ENCODE measurements around the gene ZBTB46.

The ZBTB46 gene

DNA sequence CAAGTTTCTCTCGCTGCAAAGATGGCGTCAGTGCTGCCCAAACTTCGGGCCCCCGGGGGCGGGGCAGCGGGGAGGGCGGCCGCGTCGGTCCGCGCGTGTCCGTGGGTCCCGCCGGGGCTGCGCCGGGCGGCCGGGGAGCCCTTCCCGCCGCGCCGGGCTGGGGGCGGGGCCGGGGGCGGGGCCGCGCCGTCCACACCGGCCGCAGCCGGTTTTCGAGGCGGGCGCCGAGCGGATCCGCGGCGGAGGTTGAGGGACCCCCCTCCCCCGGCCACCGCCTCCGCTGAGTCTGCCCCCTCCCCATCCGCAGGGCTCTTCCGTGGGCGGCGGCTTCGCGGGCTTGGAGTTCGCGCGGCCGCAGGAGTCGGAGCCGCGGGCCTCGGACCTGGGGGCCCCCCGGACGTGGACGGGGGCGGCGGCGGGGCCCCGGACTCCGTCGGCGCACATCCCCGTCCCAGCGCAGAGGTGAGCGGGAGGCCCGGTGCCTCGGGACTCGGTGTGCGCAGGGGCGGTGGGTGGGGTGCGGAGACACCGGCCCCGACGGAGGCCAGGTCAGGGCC lies 90.9 kb downstream of the ZBTB46 start:
- Histone ChIP-seq H3K4me3 (ENCODE audit: low read depth in 1 of 2, low read length in 2 of 2) (peak overlapping the region; percentile 28 to 63), H3K79me2 (ENCODE audit: insufficient read depth, low read length) (peaks cover 8% of the 10 kb centered on the region; the same call in 1 of the 2 replicates), H3K4me2 (ENCODE audit: insufficient read depth, low read length) (peak overlapping the region; percentile 80), H4K20me1 (ENCODE audit: insufficient read depth, low read length) (peaks cover 34% of the 10 kb centered on the region), H3K27me3 (ENCODE audit: insufficient read depth, low read length, poor library complexity) (no peaks in the 10 kb centered on the region), H3K36me3 (ENCODE audit: insufficient read depth, low read length) (peaks cover 61% of the 10 kb centered on the region), H3K9me3 (ENCODE audit: insufficient read depth, low read length, severe bottlenecking) (no peaks in the 10 kb centered on the region), H2AFZ (ENCODE audit: low read depth, low read length) (peak overlapping the region; percentile 57), H3K9ac (ENCODE audit: low read depth, low read length) (peak overlapping the region; percentile 74), H3K4me1 (ENCODE audit: insufficient read depth, low read length) (peaks cover 22% of the 10 kb centered on the region), H3K27ac (ENCODE audit: low read length) (peak overlapping the region; percentile 66)
- DNase-seq (peak; percentile 71), ATAC-seq (ENCODE audit: insufficient read depth, low read depth) (peak; percentile 41)
- TF ChIP-seq, protein P1, sequence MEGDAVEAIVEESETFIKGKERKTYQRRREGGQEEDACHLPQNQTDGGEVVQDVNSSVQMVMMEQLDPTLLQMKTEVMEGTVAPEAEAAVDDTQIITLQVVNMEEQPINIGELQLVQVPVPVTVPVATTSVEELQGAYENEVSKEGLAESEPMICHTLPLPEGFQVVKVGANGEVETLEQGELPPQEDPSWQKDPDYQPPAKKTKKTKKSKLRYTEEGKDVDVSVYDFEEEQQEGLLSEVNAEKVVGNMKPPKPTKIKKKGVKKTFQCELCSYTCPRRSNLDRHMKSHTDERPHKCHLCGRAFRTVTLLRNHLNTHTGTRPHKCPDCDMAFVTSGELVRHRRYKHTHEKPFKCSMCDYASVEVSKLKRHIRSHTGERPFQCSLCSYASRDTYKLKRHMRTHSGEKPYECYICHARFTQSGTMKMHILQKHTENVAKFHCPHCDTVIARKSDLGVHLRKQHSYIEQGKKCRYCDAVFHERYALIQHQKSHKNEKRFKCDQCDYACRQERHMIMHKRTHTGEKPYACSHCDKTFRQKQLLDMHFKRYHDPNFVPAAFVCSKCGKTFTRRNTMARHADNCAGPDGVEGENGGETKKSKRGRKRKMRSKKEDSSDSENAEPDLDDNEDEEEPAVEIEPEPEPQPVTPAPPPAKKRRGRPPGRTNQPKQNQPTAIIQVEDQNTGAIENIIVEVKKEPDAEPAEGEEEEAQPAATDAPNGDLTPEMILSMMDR (IDR thresholded peaks at IDR 0.05; ENCODE audit: borderline replicate concordance, extremely low read depth, low read length, poor library complexity, severe bottlenecking): no peak
- no peak for TF ChIP-seq EZH2 (IDR thresholded peaks at IDR 0.05; ENCODE audit: borderline replicate concordance, low read depth, low read length, severe bottlenecking)

DNA sequence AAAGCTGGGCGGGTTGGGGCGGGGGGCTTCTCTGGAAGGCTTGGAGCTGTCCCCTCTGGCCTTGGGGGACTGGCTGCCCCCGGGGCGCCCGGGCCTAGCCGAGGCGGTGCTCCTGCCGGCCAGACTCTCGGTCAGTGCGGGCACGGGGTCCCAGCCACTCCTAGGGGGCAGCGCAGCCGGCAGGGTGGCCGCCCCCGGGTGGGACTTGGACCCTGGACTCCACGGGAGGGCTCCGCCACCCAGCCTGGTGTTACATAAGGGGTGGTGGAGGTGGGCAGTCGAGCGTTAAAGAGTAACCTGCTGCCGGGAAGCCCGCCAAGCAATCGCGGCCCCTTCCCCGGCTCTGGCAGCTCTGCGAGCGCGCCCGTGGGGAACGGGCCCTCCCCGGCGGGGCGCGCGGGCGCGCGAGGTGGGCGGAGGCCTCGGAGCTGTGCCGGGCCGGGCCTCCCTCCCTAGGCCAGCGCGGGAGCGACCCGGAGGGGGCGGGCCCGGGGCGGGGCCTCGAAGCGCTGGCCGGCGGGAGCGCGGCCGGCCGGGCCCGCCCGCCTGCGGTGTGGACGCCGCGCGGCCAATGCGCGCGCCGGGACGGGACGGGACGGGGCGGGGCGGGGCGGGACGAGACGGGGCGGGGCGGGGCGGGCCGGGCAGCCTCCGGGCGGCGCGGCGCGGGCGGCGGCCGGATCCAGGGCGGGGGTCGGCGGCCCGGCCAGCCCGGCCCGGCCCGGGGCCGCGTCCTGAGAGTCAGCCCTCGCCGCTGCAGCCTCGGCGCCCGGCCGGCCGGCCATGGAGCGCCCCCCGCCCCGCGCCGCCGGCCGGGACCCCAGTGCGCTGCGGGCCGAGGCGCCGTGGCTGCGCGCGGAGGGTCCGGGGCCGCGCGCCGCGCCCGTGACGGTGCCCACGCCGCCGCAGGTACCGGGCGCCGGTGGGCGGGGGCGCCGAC lies 91.7 kb downstream of the ZBTB46 start, which contains the start of gene SLC2A4RG:
Gene SLC2A4RG, plus strand, starts transcription at position 647 of the 940 bp plus-strand sequence. Its CDS starts 137 bp downstream, at position 784.
- H3K9me3 ChIP-seq (ENCODE audit: insufficient read depth, low read length, severe bottlenecking): no peaks in the 10 kb centered on the region
- H3K27ac ChIP-seq (ENCODE audit: low read length): peak within 1 kb of the TSS; percentile 76
- peak within 1 kb of the TSS; percentile 74 for H3K9ac ChIP-seq (ENCODE audit: low read depth, low read length)
- peaks cover 68% of the 10 kb centered on the region for H3K36me3 ChIP-seq (ENCODE audit: insufficient read depth, low read length)
- no peak for TF ChIP-seq EZH2 (IDR thresholded peaks at IDR 0.05; ENCODE audit: borderline replicate concordance, low read depth, low read length, severe bottlenecking)
- TF ChIP-seq, protein P1 (IDR thresholded peaks at IDR 0.05; ENCODE audit: borderline replicate concordance, extremely low read depth, low read length, poor library complexity, severe bottlenecking): peak; percentile 17
- peak within 1 kb of the TSS; percentile 64 for H2AFZ ChIP-seq (ENCODE audit: low read depth, low read length)
- H3K4me3 ChIP-seq (ENCODE audit: low read depth in 1 of 2, low read length in 2 of 2): peak within 1 kb of the TSS; percentile 28 to 63
- H3K4me1 ChIP-seq (ENCODE audit: insufficient read depth, low read length): peaks cover 22% of the 10 kb centered on the region
- DNase-seq (peak; percentile 75), ATAC-seq (ENCODE audit: insufficient read depth, low read depth) (peak; percentile 67)
- peak within 1 kb of the TSS; percentile 80 for H3K4me2 ChIP-seq (ENCODE audit: insufficient read depth, low read length)
- H3K27me3 ChIP-seq (ENCODE audit: insufficient read depth, low read length, poor library complexity): no peaks in the 10 kb centered on the region
- H3K79me2 ChIP-seq (ENCODE audit: insufficient read depth, low read length): peaks cover 8% of the 10 kb centered on the region; the same call in 1 of the 2 replicates
- peaks cover 41% of the 10 kb centered on the region for H4K20me1 ChIP-seq (ENCODE audit: insufficient read depth, low read length)

DNA sequence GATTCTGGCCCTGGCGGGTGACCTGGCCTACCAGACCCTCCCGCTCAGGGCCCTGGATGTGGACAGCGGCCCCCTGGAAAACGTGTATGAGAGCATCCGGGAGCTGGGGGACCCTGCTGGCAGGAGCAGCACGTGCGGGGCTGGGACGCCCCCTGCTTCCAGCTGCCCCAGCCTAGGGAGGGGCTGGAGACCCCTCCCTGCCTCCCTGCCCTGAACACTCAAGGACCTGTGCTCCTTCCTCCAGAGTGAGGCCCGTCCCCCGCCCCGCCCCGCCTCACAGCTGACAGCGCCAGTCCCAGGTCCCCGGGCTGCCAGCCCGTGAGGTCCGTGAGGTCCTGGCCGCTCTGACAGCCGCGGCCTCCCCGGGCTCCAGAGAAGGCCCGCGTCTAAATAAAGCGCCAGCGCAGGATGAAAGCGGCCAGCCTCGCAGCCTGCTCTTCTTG lies 92.4 kb downstream of the ZBTB46 start:
- peak overlapping the region; percentile 67 for H3K4me2 ChIP-seq (ENCODE audit: insufficient read depth, low read length)

More for the DNA sequence above, 92.4 kb downstream of the ZBTB46 start:
- Histone ChIP-seq H3K79me2 (ENCODE audit: insufficient read depth, low read length) (peaks cover 12% of the 10 kb centered on the region; the same call in 1 of the 2 replicates), H3K27me3 (ENCODE audit: insufficient read depth, low read length, poor library complexity) (no peaks in the 10 kb centered on the region), H2AFZ (ENCODE audit: low read depth, low read length) (no peak overlapping the region), H3K36me3 (ENCODE audit: insufficient read depth, low read length) (peaks cover 75% of the 10 kb centered on the region), H3K27ac (ENCODE audit: low read length) (no peak overlapping the region), H3K4me3 (ENCODE audit: low read depth in 1 of 2, low read length in 2 of 2) (peak overlapping the region in 1 of 2 experiments; percentile 52; a peak in 1 of 4 replicates), H3K9me3 (ENCODE audit: insufficient read depth, low read length, severe bottlenecking) (no peaks in the 10 kb centered on the region), H4K20me1 (ENCODE audit: insufficient read depth, low read length) (peaks cover 47% of the 10 kb centered on the region), H3K4me1 (ENCODE audit: insufficient read depth, low read length) (peaks cover 22% of the 10 kb centered on the region), H3K9ac (ENCODE audit: low read depth, low read length) (peak overlapping the region; percentile 59; the same call in 1 of the 2 replicates)
- TF ChIP-seq, protein P1 (IDR thresholded peaks at IDR 0.05; ENCODE audit: borderline replicate concordance, extremely low read depth, low read length, poor library complexity, severe bottlenecking): peak; percentile 8
- no peak for TF ChIP-seq EZH2 (IDR thresholded peaks at IDR 0.05; ENCODE audit: borderline replicate concordance, low read depth, low read length, severe bottlenecking)
- ATAC-seq (ENCODE audit: insufficient read depth, low read depth): peak; percentile 7; the same call in 1 of the 3 replicates
- DNase-seq: peak; percentile 34

Measured in DND-41 (cell line).